Activated CD4-positive, alpha-beta T cell treated with anti-CD3 and anti-CD28 coated beads, Interleukin-2, amount 50 U/mL, for 48 hours (primary cell): ENCODE results near the gene HAND1.
"Not testable (repeated sequence)": the region's sequence is repeated elsewhere in the genome, so short reads cannot be mapped to it uniquely, and the experiment has no call there.

ENCODE experiments used
- DNase-seq, 2 experiments: peaks; one replicate each; pipeline ENCODE4 v3.0.0-alpha.2; 2020

Gene HAND1

GRCh38 chr5:154478224-154478565 lies at the start of gene HAND1:
TSS of gene HAND1 (minus strand) at chr5:154478227. CDS start at chr5:154478008, 219 bp downstream.
- no peak for DNase-seq

- no peak for DNase-seq
Measured at GRCh38 chr5:154526231-154527226, 48.5 kb upstream of the HAND1 start.

GRCh38 chr5:154524859-154525258 lies 46.8 kb upstream of the HAND1 start:
- no peak for DNase-seq

GRCh38 chr5:154524181-154524580 lies 46.2 kb upstream of the HAND1 start:
- DNase-seq: no peak

GRCh38 chr5:154523709-154524108 lies 45.7 kb upstream of the HAND1 start:
- DNase-seq: no peak

GRCh38 chr5:154523104-154523503 lies 45.1 kb upstream of the HAND1 start:
- no peak for DNase-seq

- no peak for DNase-seq
Measured at GRCh38 chr5:154522284-154522683, 44.3 kb upstream of the HAND1 start.

GRCh38 chr5:154521756-154522155 lies 43.7 kb upstream of the HAND1 start:
- no peak for DNase-seq

GRCh38 chr5:154520861-154521453 lies 42.9 kb upstream of the HAND1 start:
- peak in 1 of 2 experiments; percentile 20 for DNase-seq

GRCh38 chr5:154519359-154519758 lies 41.3 kb upstream of the HAND1 start:
- DNase-seq: no peak

GRCh38 chr5:154518438-154518867 lies 40.4 kb upstream of the HAND1 start:
- no peak for DNase-seq

- no peak for DNase-seq
Measured at GRCh38 chr5:154517810-154518437, 39.9 kb upstream of the HAND1 start.

- DNase-seq: no peak
Measured at GRCh38 chr5:154517181-154517580, 39.2 kb upstream of the HAND1 start.

GRCh38 chr5:154516475-154516874 lies 38.4 kb upstream of the HAND1 start:
- no peak for DNase-seq

GRCh38 chr5:154515488-154515887 lies 37.5 kb upstream of the HAND1 start:
- DNase-seq: not testable (repeated sequence)

- DNase-seq: no peak
Measured at GRCh38 chr5:154514331-154514730, 36.3 kb upstream of the HAND1 start.

GRCh38 chr5:154513669-154514084 lies 35.6 kb upstream of the HAND1 start:
- peak; percentile 13 to 38 for DNase-seq

GRCh38 chr5:154511984-154512383 lies 34.0 kb upstream of the HAND1 start:
- DNase-seq: no peak

- no peak for DNase-seq
Measured at GRCh38 chr5:154509784-154510555, 31.9 kb upstream of the HAND1 start.

GRCh38 chr5:154508114-154508513 lies 30.1 kb upstream of the HAND1 start:
- no peak for DNase-seq

- no peak for DNase-seq
Measured at GRCh38 chr5:154506716-154507080, 28.7 kb upstream of the HAND1 start.

GRCh38 chr5:154506049-154506715 lies 28.2 kb upstream of the HAND1 start:
- DNase-seq: no peak
